NCI-H82 treated with DMSO at 0.1 percent for 48 hours (cell line): ENCODE measurements around the gene RAMP2.
A peak's percentile ranks its signal among the peaks of the same experiment; 100 is the strongest.
"Not testable (repeated sequence)": the region's sequence is repeated elsewhere in the genome, so short reads cannot be mapped to it uniquely, and the experiment has no call there.

ENCODE experiments used
- DNase-seq: peaks from one replicate; lab custom pipeline; 2025; ENCODE audit not compliant: unreplicated experiment; lab: John Stamatoyannopoulos, UW

The RAMP2 gene

GRCh38 chr17:42760652-42761581 lies at the start of gene RAMP2:
Gene RAMP2 (plus strand): TSS chr17:42761227. CDS start chr17:42761262, 35 bp downstream.
- no peak for DNase-seq

DNA sequence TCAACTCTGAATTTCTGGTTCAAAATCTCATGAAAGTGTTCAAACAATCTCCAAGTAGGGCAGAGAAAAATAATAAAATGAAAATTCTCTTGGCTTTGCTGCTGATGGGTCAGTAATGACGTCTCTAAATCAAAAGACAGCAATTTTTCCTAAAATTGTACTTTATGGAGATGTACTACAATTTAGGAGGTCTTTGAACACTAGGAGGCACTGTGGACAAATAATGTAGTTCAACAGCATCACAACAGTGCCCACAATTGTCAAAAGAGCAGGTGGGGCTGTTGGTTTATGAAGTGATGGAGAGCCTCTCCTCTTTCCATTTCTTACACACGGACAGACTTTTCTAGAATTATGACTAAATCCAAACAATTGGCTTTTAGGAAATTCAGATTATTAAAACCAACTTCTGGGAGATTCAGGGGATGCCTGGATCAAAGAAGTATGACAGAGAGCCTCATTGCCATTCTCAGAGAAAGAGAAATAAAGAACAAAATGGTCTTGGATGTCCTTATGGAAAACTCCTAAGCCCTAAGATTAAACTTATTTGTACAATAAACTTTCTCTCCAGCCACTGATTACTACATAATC lies 39.9 kb upstream of the RAMP2 start:
- DNase-seq: peak; percentile 26

GRCh38 chr17:42723636-42724035 lies 37.4 kb upstream of the RAMP2 start:
- DNase-seq: no peak

- no peak for DNase-seq
Observed at GRCh38 chr17:42725143-42725542, 35.9 kb upstream of the RAMP2 start.

DNA sequence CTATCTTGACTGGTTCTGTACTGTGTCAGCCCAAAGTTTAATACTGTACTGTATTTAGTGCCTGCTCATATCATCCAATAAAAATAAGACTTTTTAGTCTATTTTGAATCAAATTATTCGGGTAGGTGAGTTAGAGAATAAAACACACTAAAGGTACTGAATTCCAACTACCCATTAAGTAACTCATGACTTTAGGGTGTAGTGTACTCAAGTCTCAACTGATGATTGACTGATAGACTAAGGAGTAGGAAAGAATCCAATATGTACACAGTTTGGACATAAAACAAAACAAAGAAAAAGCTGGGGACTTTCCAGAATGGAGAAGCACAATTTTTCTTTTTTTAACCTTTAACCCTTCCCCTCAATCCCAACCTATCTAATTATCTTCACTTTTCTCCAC lies 20.3 kb upstream of the RAMP2 start:
- DNase-seq: no peak

GRCh38 chr17:42742916-42743315 lies 18.1 kb upstream of the RAMP2 start:
- not testable (repeated sequence) for DNase-seq

DNA sequence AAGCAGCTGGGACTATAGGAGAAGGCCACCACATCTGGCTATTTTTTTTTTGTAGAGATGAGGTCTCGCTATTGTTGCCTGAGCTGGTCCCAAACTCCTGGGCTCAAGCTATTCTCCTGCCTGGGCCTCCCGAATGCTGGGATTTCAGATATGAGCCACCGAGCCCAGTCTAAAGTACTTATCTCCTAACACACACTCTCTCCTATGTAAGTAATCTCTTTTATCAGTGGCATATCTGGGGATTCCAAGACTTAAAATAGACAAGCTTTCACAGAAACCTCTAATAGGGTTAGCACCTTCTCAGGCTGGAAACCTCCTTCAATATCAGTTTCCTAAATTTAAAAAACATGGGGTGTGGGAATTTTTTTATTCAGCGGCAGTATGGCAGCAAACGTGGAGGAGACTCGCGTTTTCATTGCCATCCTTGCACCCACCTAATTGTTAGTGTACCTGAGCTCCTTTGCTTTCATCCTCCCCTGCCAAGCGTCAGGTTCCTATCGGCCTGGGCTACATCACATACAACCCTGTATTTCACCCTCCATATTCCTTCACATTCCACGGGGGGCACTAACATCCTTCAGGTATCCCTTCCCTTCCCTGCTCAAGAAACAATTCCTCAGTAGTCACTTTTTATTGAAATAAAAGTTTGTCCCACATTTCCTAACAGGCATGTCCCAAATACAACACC lies 17.3 kb upstream of the RAMP2 start:
- peak; percentile 52 for DNase-seq

GRCh38 chr17:42744283-42744805 lies 16.7 kb upstream of the RAMP2 start:
- DNase-seq: peak; percentile 46

GRCh38 chr17:42744806-42745617 lies 16.0 kb upstream of the RAMP2 start, which contains the start of gene EZH1:
Gene EZH1 (minus strand): TSS chr17:42745040. CDS start chr17:42728941, 16,099 bp downstream.
- peak; percentile 80 for DNase-seq

DNA sequence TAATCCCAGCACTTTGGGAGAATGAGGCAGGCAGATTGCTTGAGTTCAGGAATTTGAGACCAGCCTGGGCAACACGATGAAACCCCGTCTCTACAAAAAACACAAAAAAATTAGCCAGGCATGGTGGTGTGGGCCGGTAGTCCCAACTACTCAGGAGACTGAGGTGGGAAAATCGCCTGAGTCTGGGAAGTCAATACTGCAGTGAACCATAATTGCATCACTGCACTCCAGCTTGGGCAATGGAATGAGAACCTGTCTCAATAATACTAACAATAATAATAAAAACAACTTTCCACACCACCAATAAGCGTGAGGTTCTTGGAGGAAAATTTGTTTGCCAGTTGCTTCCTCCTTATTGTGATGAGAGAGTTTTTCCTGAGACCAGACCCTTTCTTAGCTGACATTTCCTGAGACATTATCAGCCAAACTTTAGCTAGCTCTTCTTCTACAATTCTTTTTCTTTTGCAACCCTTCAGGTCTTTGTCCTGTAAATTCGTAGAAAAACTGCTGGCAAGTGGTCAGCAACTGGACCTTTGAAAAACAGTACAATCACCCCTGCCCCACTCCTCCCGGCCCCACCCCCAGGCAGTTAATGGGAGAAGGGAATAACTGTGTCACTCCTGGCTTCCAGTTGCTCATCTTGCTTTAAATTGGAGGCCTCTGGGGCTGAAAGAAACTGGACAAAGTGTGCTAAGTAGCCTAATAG lies 12.7 kb upstream of the RAMP2 start:
- DNase-seq: no peak

GRCh38 chr17:42748908-42749798 lies 11.9 kb upstream of the RAMP2 start:
- DNase-seq: no peak

DNA sequence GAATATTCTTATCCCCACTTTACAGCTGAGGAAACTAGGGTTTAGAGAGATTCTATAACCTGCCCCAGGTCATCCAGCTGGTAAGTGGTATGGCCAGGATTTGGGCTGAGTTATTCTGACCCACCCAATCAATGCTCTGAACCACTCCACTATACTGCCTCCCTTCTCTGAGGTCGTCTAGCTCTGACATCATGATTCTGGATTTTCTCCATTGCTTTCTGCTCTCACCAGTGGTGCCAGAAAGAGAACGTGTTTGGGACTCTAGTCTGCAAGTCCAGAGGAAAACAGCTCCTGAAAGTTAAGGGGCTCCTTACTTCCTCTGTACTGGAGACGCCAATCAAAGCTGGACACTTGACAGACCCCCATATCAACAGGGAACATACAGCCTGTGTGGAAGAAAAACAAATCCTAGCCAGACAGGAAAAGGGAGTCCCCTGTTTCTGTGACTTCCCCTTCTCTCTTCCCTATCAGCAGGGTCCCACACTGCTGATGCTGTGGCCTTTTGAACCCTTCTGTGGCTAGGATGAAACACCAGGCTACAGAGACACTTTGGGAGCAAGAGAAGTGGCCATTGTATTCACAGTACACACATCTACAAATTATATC lies 10.2 kb upstream of the RAMP2 start:
- no peak for DNase-seq

- no peak for DNase-seq
Observed at GRCh38 chr17:42751628-42752027, 9.4 kb upstream of the RAMP2 start.

GRCh38 chr17:42754782-42755181 lies 6.2 kb upstream of the RAMP2 start:
- DNase-seq: no peak

DNA sequence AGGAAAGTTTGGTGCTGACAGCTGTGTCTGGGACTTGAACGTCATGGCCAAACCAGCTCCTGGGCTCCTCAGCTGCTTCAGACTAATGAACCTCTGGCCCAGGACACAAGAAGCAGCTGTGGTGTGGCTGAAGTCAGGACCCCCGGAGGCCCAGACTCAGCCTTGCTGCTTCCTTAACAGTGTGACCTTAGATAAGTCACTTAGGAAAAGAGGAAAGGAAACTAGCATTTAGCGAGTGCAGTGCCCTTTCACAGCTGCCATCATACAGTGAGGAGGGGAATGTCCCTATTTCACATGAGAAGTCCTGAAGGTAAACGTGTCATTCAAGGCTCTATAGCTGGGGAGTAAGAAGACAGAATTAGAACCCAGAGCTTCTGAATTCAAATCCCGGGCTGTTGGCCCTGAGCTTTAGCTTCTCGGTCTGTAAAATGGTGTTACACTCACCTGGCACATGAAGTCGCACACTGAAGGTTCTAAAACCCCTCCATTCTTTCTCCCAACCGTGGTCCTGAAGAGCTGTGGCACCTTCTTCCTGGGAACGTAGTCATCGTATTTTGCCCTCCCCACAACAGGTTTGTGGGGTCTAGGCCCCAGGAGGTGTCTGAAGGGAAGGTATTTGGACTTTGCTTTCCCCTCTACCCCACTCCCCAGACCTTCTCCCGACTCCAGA lies 910 bp upstream of the RAMP2 start:
- DNase-seq: no peak

DNA sequence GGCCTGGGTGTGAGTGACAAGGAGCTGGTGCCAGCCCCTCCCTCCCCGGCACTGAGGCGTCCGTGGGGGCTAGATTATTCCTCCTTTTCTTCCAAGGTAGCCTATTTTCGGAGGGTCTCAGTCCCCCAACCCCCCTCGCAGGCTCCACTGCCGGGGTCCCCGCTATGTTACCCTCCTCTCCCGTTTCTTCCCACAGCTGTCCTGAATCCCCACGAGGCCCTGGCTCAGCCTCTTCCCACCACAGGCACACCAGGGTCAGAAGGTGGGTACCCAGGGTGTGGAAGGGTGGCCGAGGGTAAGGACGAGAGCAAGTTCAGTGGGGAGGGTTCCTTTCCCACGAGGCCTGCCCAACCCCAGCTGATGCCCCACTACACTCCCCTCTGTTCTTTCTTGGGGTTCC lies 611 bp downstream of the RAMP2 start:
- DNase-seq: no peak

- no peak for DNase-seq
Observed at GRCh38 chr17:42766124-42766523, 5.1 kb downstream of the RAMP2 start.

DNA sequence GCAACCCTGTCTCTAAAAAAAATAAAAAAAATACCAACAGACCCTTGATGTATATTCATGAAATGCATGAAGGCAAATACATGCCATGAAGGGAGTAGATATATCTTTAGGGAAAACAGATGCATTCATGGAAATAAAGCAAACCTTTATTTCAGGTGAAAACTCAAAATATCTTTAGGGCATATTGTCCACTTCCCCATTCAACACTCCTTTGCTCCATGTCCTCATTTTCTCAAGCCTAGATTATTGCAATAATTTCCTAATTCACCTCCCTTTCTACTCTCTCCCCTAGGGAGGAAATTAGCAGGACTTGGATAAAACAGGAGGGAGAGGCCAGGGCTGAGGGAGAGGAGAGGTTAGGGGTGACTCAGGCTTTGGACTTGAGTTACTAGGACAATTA lies 6.5 kb downstream of the RAMP2 start:
- DNase-seq: no peak
